SK-N-DZ (cell line): ENCODE measurements around the gene FGF18.

Experiments
- DNase-seq: peaks from one replicate; pipeline ENCODE4 v3.0.0-alpha.2; 2015; ENCODE audit warnings: low spot score

Gene FGF18

DNA sequence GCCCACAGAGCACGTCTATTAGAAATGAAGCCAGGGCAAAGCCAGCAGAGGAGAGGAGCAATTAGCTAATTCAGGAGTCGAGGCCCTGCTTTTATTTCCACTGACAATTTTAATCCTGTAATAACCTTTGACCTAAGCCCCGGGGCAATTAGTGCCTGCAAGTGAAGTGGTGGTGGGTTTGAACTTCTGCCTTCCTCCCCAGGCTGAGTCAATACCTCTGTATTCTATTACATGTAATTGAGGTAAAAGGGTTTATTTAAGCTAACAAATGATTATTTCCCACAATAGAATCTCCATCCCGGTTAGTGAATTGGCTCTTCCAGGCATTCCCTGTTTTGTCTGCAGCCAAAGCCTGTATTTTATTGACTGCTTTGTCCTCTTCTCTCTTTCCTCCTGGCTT lies 49.9 kb downstream of the FGF18 start:
- DNase-seq = no peak

DNA sequence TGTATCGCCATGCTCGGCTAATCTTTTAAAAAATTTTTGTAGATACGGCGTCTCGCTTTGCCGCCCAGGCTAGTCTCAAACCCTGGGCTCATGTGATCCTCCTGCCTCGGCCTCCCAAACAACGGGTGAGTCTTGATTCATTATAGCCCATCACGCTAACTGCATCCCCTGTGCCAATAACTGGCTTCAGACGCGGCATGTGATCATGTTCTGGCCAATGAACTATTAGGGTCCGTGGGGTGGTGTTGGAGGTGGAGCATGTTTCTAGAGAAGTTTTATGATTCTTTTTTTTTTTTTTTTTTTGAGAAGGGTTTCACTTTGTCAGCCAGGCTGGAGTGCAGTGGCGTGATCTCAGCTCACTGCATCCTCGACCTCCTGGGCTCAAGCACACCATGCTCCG lies 51.0 kb downstream of the FGF18 start:
- no peak for DNase-seq

DNA sequence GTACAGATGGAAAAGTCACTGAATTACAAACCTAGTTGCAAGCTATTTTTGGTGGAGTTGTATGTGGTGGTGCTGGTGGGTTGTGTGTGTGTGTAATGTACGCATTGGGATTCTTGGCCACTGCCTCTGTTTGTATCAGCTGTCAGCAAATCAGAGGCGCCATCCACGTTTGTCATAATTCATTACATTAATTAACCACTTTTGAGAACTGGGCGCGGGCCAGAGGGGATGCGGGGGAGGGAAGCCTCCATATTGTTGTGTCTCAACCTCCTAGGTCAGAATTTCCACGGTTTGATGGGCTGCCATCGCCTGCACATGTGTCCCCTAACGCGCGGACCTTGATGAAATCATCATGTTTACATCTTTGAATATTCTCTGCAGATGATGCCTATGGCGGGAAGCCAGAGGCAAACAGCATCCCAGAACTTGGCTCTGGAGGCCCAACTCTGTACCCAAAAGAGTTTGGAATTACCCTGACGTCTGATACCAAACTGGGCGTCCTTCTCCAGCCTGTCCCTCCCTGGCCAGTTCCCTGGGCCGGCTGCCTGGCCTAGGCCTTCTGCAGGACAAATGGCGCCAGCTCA lies 54.9 kb downstream of the FGF18 start:
- DNase-seq = no peak

DNA sequence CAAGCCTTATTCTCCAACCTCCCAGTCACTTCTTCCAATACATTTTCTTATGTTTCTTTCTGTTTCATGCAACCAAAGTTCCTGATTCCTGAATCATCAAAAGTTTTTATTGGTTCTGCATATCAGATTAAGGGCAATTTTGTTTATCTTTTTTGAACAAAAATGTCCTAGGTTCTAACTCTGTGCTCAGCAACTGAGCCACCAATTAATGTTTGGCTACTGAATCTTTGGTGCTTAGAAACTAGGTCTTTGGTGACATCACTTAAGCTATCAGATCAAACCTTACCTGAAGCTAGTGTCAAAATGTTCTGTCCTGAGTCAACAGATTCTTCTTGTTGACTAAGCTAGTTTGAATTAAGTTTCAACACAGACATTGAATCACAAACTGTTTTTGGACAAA lies 56.1 kb downstream of the FGF18 start:
- no peak for DNase-seq

DNA sequence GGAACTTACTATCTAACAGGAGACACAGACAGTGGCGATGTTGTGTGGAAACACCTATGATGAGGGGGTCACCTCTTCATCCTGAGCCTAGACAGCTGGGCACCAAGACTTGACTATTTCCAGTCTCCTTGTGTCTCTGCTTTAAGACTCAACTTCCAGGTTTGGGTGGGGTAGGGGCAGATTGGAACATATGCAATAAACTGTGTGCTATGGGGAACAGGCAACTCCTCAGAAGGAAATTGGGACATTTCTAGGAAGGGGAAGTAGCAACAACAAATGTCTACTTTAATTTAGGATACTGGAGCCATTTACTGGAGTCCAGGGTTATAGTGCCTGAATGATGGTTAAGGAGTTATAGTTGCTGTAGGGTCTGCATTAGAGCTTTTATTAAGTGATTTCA lies 57.3 kb downstream of the FGF18 start:
- no peak for DNase-seq

DNA sequence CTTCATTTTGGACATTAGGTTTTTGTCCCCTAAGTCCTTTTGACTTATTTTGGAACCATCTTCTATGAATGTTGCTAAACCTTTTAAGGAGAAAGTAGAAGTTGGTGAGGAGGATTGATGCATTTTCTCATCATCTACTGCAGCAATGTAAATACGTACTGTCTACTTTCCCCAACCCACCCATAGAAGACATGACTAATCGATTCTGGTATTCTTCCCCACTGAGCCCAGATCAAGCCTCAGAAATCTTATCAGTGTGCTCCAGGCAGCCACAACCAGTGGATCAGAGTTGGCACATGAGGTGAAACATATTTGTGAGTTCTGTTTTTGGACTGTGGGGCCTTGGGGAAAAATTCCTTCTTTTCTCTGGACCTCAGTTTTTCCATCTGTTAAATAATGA lies 57.7 kb downstream of the FGF18 start:
- no peak for DNase-seq

DNA sequence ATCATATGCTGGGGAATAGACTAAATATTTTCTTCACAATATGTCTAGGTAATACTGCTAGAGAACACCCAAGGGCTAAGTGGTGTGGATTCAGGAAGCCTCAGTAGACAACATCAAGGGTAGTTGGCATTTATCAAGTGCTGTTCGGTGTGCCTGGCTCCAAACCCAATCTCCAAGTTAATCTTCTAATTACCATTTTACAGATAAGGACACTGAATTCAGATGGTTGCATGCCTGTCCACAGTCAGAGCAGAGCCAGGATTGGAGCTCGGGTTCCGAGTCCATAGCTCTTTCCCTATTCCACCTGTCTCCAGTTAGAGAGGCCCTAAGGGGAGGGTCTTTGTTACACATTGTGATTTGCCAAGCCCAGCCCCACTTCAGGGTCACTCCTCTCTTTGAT lies 58.2 kb downstream of the FGF18 start:
- no peak for DNase-seq

DNA sequence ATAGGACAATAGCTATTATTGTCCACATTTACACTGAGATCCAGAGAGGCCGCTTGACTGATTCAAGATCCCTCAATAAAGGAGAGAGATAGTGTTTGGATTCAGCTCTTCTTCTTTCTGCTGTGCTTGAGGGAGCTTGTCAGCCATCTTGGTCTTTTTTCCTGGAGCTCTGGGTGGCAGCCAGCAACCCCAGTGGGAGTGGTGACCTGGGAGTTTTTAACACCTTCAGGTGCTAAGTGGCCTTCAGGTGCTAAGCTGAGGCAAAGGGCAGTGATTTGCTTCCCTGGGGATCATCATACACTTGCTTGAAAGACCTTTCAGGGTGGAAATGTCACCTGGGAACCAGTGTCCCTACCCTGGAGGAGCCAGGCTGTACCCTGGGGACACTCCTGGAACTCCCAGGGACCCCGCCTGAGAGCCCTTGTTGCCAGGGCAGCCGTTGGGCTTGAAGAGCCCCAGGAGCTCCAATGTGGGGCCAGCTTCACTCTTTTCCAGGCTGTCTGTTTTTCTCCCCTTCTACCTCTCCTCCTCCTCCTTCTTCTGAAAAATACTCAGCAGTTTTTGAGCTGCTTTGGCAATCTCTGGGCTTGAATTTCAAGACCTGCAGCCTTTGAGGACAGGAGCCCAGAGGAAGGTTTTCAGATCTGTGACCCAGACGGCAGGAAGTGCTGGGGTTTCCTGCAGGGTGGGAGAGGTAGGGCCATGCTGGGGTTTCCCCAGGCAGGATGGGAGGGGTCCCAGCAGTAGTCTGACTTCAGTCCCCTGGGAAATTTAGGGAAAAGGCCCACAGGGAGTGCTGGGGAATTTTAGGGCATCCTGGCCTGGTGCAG lies 59.7 kb downstream of the FGF18 start:
- no peak for DNase-seq

DNA sequence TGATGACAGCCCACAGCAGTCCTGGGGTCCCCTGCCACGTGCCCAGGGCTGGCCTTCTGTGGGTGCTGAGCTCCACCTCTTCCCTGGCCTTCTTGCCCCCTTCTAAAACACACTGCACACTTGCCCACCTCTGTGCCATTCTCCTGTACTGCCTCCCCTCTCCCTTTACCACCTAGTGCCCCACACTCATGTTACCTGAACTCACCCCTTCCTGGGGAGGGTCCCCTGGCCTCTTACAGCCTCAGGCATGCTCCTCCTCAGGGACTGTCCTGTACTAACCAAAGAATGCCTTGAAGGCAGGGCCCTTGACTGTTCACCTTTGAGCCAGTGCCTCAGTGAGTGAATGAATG lies 60.3 kb downstream of the FGF18 start:
- no peak for DNase-seq

DNA sequence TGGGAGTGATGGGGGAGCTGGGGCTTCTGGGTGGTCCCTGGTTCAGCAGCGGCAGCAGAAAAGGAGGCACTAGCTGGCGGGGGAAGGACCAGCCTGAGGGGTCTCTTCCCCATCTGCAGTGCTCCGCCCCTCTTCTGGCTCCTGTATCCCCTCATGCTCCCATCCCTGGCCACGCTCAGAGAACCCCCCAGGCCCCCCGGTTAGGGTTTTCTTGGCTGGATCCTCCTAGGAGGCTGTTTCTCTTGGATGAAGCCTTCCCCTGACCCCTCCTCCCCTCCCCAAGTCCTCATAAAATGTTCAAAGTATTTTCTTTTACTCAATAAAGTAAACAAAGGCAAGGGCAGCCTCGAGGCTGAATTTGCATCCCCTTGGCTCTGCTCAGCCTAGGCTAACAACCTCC lies 60.8 kb downstream of the FGF18 start:
- no peak for DNase-seq

DNA sequence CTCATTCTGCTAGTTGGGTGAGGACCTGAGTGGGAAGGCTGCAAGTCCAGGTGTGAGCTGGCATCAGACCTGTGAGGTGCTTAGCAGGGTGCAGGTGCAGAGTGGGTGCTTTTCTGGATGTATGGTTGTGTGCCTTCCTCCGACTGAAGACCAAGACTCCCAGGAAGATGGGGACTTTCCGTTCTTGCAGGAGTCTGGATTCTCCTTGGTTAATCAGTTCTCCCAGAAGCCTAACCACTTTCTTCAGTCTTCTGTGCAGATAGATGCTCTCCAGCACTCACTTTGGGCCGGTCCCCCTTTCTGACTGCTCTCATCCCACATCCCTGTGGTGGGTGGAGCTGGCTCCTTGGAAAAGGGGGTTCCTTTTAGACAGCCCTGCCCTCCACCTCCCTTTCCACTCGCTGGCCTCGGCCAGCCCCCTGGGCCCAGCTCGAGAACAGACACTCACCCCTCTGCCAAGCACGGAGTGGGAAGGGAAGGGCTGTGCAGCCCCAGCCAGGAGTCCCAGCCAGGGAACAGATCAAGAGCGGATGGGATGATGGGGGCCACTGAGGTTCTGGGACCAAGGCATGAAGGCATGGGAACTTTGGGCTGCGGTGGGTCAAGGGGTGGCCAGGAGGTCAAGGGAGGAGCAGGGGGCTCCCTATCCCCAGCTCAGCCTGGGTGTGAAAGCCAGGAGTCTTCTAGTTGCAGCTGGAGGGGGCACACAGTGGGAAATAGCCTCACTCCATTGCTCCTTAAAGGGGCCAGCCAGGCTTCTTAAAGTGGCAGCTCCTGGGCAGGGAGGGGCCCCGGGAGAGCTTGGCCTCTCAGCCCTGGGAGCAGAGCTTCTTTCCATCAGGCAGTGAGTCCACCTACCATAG lies 62.4 kb downstream of the FGF18 start:
- DNase-seq = no peak

DNA sequence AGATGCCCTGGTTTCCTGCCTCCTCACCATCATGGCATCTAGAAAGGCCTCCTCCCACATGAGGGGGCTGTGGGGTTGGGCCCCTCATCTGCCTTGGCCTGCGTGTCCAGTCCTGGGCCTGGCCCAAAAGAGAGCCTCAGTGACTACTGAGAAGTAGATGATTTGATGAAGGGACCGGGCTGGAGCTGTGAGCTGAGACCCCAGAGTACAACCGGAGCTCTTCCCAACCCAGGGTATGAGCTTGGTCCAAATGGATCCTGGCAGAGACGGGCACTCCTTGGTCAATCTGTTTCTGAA lies 62.9 kb downstream of the FGF18 start:
- no peak for DNase-seq

DNA sequence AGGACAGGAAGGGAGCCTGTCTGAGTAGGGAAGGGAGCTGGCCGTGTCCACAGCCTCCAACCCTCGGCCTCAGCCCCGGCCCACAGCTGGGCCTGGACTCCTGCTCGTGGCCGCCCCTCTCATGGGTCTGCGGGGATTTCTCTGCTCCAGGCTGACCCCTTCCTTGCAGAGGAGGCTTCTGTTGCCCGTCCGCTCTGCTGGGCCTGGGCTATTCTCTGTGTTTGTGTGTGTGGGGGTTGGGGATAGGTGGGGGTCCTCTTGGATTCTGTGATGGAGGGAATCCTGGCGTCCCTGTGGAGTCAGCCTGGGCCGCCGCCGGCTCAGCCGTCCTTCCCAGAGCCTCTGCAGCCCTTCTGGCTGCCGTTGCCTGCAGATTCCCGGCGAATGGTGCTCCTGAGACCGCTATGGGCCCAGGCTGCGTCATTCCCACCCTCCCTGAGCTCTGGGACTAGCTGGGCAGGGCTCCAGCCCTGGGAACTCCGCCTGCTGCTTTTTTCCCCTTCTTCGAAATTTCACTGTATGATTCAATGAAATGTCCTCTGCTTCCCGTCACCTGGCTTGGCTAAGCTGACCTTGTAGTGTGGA lies 64.2 kb downstream of the FGF18 start:
- DNase-seq = no peak

DNA sequence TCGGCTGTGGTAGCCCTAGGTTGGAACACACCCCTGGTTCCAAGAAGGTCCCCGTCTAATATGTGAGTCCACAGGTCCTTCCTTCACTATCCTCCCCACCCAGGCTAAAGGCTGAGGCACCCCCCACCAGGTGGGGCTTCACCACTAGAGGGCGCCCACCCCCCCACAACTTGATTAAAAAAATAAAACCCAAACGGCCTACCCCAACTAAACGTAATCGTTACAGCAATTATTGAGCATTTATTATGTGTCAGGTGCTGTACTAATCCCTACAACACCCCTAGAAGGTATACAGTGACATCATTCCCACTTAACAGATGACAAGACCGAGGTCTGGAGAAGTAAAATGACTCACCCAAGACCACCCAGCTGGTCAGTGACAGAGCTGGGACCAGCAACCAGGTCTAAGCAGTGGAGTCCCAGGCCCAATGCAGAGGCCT lies 65.0 kb downstream of the FGF18 start:
- DNase-seq = no peak

DNA sequence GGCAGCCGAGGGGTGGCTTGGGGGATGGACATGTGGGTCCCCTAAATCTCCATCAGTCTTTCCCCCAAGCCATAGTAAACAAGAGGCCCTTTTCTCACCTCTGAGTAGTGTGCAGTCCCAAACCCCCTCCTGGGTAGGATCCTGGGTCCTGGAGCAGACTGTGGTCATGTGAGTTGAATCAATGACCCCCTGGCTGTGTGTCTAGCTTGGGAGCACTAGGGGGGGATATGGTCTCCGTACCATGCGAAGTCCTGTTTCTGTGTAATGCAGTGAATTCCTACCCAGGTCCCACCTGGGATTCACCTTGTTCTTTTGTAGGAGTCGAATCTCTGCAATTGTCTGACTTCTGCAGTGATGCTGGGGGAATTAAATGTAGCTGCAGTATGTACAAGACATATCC lies 66.2 kb downstream of the FGF18 start:
- no peak for DNase-seq

DNA sequence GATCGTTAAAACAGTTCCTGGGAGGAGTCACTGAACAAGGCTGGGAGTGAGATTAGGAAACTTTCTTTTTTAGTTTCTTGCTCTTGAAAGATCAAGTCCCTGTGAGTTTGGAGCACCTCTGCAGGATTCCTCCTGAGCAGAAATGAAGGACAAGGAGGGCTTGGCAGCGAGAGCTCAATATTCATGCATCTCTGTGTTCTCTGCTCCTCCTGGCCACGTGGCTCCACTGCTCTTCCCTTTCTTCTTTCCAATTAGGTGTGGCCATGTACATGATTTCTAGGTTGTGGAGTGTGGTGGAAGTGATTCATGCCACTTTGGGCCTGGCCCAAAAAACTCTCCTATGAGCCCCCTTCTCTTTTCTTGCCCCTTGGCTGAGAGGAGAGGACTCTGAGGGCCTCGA lies 67.2 kb downstream of the FGF18 start:
- DNase-seq = no peak

DNA sequence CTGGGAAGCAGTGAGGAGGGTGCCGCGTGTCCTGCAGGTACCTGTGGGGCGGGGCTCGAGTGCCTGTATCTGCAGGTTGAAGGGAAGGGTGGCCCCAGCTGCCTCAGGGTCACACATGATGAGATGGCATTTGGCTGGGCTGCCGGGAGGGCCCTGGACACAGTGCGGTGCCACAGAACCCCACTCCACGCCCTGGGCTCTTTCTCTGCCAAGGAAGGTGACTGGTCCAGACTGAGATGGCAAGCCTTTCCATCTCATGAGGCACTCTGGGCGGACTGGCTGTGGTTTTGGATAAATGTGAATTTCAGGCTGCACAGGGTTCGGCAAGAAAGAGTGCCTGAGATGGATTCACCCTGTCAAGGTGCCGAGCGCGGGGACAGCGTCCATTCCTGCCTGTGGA lies 69.4 kb downstream of the FGF18 start:
- DNase-seq = no peak

DNA sequence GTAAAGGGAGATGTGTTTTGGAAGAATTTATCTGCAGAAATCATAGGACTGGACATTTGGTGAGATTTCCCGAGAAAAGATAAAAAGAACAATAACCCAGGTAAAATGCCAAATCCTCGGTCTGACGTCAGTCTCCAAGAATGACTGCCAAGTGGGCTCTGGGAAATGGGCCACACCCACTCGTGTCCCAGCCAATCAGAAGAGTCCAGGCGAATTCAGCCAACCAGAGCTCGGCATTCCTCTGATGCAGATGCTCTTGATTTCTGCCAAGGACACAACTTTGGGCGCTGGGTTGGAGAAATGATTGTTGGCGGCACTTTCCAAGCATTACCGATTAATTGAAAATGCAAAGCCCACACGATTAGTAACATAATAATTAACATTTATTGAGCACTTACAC lies 73.3 kb downstream of the FGF18 start:
- peak; percentile 72 for DNase-seq

DNA sequence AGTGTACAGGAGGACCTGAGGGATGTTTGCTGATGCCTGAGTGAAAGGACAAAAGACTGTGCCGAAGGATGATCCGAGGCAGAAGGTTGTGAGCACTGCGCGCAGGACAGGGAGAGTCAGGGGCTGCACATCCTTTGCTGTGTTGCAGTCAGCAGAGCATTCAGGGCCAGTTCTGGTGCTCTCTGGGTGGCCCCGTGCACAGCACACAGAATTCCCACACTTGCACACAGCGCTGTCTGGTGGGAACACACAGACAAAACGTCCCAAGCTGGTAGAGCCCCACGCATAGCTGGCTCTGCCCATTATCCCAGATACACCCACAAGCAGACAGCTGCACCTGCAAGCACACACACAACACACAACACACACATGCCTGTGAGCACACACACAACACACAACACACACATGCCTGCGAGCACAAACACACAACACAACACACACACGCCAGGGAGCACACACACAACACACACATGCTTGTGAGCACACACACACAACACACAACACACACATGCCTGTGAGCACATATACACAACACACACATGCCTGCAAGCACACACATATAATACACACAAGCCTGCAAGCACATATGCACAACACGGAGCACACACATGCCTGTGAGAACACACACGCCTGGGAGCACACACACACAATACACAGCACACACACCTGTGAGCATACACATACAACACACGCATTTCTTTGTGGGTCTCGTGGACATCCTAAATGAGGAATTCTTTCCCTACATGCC lies 74.4 kb downstream of the FGF18 start:
- peak; percentile 79 for DNase-seq

DNA sequence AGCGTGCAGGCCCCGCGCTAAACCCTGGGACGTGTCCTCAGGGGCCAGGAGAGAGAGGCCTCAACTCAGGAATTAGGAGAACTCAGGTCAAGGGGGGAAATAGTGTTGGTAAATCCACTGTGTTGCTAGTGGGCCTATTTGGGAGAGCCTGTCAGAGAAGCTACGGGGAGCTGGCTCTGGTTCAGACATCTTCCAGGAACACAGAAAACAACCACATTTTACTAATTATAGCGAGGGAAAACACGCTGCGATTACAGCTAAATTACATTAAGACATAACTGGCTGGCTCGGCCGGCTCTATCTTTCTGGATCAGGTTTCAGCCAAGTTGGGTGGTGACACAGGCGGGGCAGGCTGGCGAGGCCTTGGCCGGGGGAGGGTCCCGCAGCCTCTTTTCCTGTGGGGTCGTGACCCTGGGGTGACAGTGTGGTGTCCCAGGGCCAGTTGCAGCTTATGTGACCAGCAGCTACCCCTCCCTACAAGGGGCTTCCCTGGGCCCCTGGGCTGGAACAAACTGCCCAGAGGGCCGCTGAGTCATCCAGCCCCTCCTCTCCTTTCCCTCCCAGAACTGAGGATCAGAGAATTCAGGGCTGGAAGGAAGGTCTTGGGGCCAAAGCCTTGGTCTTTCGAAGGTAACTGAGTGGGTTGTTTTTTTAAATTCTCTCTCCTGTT lies 75.1 kb downstream of the FGF18 start:
- DNase-seq = peak; percentile 99

DNA sequence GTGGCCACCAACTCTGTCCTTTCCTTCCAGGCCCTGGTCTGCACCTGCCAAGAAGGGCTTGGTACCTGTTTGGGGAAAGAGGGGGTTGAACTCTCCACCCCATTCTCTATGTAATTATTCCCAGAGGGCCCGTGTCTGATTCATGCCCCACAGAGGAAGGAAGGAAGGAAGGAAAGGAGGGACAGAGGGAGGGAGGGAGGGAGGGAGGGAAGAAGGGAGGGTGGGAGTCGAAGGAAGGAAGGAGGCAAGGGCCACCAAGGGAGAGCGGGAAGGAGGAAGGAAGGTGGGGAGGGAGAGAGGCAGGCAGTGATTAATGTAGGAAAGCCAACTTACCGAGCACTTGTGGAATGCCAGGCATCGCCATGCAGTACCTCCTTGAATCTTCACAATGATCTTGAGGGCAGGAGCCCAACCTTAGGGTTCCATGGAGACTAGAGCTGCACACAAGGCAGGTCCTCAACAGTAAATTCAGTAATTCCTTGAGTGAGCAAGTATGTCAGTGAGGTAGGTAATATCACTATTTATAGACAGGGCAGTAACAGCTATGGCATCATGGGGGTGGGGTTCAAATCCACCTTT lies 75.8 kb downstream of the FGF18 start:
- no peak for DNase-seq
